ENCODE results near the gene THUMPD3.

DNA sequence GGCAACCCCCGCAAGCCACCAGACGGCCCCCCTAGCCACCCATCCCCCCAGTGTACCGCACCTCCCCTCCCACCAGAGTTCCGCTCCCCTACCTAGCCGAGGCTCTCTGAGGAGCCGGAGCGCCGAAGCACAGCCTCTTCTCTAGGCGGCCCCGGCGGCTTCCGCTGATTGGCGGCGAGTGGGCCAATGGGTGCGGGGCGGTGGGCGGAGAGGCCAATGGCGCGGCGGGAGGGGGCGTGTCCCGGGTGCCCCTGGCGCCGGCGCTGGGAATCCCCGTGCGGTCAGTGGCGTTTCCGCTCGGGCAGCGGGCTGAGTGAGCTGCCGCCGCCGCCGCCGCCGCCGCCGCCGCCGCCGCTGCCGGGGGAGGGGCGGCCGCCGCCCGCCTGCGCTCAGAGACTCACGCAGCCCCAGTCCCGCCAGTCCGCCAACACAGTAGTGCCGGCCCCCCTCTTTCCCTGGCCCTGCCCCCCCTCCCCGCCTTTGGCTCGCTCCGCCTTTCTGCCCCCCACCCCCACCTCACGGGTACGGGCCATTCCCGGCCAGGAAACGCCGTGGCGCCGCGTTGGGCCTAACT, 34.6 kb downstream of the THUMPD3 start, which contains the start of gene SETD5:
- TF ChIP-seq FOXM1 (IDR thresholded peaks at IDR 0.05; ENCODE audit: borderline replicate concordance), result no peak
- no peak for TF ChIP-seq SP1 (IDR thresholded peaks at IDR 0.05)
- no peak for TF ChIP-seq TARDBP (IDR thresholded peaks at IDR 0.05)
- no peak for TF ChIP-seq FOXK2 (IDR thresholded peaks at IDR 0.05)
- TF ChIP-seq ZNF384 (IDR thresholded peaks at IDR 0.05), result no peak
- TF ChIP-seq BHLHE40 (IDR thresholded peaks at IDR 0.05; ENCODE audit: borderline replicate concordance), result no peak
- no peak for TF ChIP-seq SUZ12 (IDR thresholded peaks at IDR 0.05)
